Tibial nerve (tissue), 3 donors: ENCODE results near the gene CYTH2.

Source experiments
- POLR2A ChIP-seq, 2 donors: fragments of 450-650 bp; IDR thresholded peaks; one replicate each; pipeline ENCODE4 v1.6.1; 2017; ENCODE audit warnings: antibody characterized with exemption in 2 of 2, mild to moderate bottlenecking in 2 of 2, moderate library complexity in 2 of 2
- TF ChIP-seq, protein P1 (sequence below), 5 experiments: fragments of 200-600 bp in 3 of 5; fragments of 450-650 bp in 2 of 5; sonication (generic) in 3 of 5; IDR thresholded peaks; one replicate each; pipeline ENCODE4 v1.5.1; 2016 to 2019; ENCODE audit warnings: antibody characterized with exemption in 5 of 5, mild to moderate bottlenecking in 3 of 5, moderate library complexity in 2 of 5

GRCh38 chr19:48514123-48514458 is 44.9 kb downstream of the CYTH2 start:
- TF ChIP-seq, protein P1, sequence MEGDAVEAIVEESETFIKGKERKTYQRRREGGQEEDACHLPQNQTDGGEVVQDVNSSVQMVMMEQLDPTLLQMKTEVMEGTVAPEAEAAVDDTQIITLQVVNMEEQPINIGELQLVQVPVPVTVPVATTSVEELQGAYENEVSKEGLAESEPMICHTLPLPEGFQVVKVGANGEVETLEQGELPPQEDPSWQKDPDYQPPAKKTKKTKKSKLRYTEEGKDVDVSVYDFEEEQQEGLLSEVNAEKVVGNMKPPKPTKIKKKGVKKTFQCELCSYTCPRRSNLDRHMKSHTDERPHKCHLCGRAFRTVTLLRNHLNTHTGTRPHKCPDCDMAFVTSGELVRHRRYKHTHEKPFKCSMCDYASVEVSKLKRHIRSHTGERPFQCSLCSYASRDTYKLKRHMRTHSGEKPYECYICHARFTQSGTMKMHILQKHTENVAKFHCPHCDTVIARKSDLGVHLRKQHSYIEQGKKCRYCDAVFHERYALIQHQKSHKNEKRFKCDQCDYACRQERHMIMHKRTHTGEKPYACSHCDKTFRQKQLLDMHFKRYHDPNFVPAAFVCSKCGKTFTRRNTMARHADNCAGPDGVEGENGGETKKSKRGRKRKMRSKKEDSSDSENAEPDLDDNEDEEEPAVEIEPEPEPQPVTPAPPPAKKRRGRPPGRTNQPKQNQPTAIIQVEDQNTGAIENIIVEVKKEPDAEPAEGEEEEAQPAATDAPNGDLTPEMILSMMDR (IDR thresholded peaks at IDR 0.05) = no peak
- no peak for TF ChIP-seq POLR2A (IDR thresholded peaks at IDR 0.05)
